Astrocyte (in vitro differentiated cells and primary cell): Measurements from ENCODE around the gene WDR75.

Source experiments
- CTCF ChIP-seq: IDR thresholded peaks from 2 replicates; pipeline ENCODE4 v1.5.1; 2011; ENCODE audit warnings: low read depth, mild to moderate bottlenecking, inconsistent platforms, low read length, moderate library complexity; ENCODE audit not compliant: insufficient read depth
- EZH2 ChIP-seq: IDR thresholded peaks from 2 replicates; pipeline ENCODE4 v1.6.1; 2012; ENCODE audit warnings: mild to moderate bottlenecking, low read length, inconsistent platforms; ENCODE audit not compliant: insufficient read depth

GRCh38 chr2:189519631-189520387 is 78.5 kb downstream of the WDR75 start:
- TF ChIP-seq CTCF (no peak), EZH2 (no peak)
